Measurements from ENCODE around the gene THTPA.

DNA sequence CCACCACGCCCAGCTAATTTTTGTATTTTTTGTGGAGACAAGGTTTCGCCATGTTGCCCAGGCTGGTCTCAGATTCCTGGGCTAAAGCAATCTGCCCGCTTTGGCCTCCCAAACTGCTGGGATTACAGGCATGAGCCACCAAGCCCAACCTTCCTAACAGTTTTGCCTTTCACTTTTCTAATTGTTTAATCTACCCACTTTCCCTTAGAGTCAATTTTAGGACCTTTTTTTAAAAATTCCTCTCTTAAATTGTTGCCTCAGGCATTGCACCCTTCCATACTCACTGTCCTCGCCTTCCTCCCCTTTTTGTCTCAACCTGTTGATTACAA, 16.0 kb upstream of the THTPA start:
- TF ChIP-seq, protein P1, sequence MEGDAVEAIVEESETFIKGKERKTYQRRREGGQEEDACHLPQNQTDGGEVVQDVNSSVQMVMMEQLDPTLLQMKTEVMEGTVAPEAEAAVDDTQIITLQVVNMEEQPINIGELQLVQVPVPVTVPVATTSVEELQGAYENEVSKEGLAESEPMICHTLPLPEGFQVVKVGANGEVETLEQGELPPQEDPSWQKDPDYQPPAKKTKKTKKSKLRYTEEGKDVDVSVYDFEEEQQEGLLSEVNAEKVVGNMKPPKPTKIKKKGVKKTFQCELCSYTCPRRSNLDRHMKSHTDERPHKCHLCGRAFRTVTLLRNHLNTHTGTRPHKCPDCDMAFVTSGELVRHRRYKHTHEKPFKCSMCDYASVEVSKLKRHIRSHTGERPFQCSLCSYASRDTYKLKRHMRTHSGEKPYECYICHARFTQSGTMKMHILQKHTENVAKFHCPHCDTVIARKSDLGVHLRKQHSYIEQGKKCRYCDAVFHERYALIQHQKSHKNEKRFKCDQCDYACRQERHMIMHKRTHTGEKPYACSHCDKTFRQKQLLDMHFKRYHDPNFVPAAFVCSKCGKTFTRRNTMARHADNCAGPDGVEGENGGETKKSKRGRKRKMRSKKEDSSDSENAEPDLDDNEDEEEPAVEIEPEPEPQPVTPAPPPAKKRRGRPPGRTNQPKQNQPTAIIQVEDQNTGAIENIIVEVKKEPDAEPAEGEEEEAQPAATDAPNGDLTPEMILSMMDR (IDR thresholded peaks at IDR 0.05): no peak
- TF ChIP-seq EZH2 (IDR thresholded peaks at IDR 0.05): no peak

Measured in neural progenitor cell (in vitro differentiated cells).